GM12878 (cell line): Measurements from ENCODE around the gene HEBP2. TPM values are rescaled to one million over a fixed set of nuclear protein-coding genes. Genes with fewer than 3 reads are reported as not detected.
A peak's percentile ranks its signal among the peaks of the same experiment; 100 is the strongest.

ENCODE experiments used
- ATAC-seq: fragments of 200-7000 bp; cut with Tn5 transposase; 3 replicates; pipeline ENCODE4 v1.9.1; 2020; ENCODE audit warnings: mild to moderate bottlenecking, moderate library complexity
- BruUV-seq: library from RNA; stranded (reverse); fragments of 400-500 nt; replicated peaks from 2 replicates; lab custom pipeline; 2021; lab: Mats Ljungman, UMichigan
- CTCF ChIA-PET: fragments of 300-600 bp; sonication (Branson Sonifier 250); formaldehyde crosslinking; extraction: SDS; loops from one replicate; lab custom pipeline; 2021; ENCODE audit warnings: inconsistent platforms; lab: Yijun Ruan, JAX
- POLR2A ChIA-PET: fragments of 350-600 bp; formaldehyde crosslinking; extraction: SDS; loops from one replicate; lab custom pipeline; 2021; ENCODE audit warnings: inconsistent platforms; lab: Charles Lee
- RAD21 ChIA-PET: fragments of 300-600 bp; sonication (Branson Sonifier 250); formaldehyde crosslinking; loops from one replicate; lab custom pipeline; 2023; ENCODE audit warnings: antibody characterized with exemption; ENCODE audit not compliant: unreplicated experiment; lab: Charles Lee
- SMC1A ChIA-PET: fragments of 300-600 bp; sonication (Branson Sonifier 250); formaldehyde crosslinking; loops from one replicate; lab custom pipeline; 2023; ENCODE audit not compliant: unreplicated experiment, uncharacterized antibody; lab: Charles Lee
- DNase-seq: peaks from one replicate; pipeline ENCODE4 v3.0.0-alpha.2; 2011; ENCODE audit warnings: low read depth, low spot score
- FAIRE-seq: peaks from 3 replicates; lab custom pipeline; 2011; peaks lifted over from hg19 to GRCh38; lab: Jason Lieb, UNC
- H2AFZ ChIP-seq: 2 replicates; pipeline ENCODE4 v1.6.0; 2011; ENCODE audit warnings: low read depth, low read length, control low read depth; ENCODE audit not compliant: control insufficient read depth
- H3K27ac ChIP-seq: 2 replicates; pipeline ENCODE4 v1.5.1; 2011; ENCODE audit warnings: control low read depth; ENCODE audit not compliant: control insufficient read depth, insufficient read depth
- H3K27me3 ChIP-seq, 2 experiments: replicated peaks in 1 of 2; 2 replicates each; pipeline versions ENCODE4 v1.6.0 to v1.6.1; 2011; ENCODE audit warnings: low read length in 1 of 2; ENCODE audit not compliant: control insufficient read depth in 2 of 2, insufficient read depth in 2 of 2
- H3K36me3 ChIP-seq, 2 experiments: 2 replicates each; pipeline ENCODE4 v1.5.1; 2011; ENCODE audit warnings: low read length in 1 of 2; ENCODE audit not compliant: control insufficient read depth in 2 of 2, insufficient read depth in 2 of 2
- H3K4me1 ChIP-seq: 2 replicates; pipeline ENCODE4 v1.6.1; 2011; ENCODE audit warnings: mild to moderate bottlenecking, low read length, moderate library complexity, mixed read lengths; ENCODE audit not compliant: control insufficient read depth, insufficient read depth
- H3K4me2 ChIP-seq: 2 replicates; pipeline ENCODE4 v1.6.0; 2011; ENCODE audit warnings: control low read depth; ENCODE audit not compliant: control insufficient read depth, insufficient read depth
- H3K4me3 ChIP-seq: fragments of 200-600 bp; sonication (generic); 2 replicates; pipeline ENCODE4 v1.5.1; 2016
- H3K79me2 ChIP-seq: 2 replicates; pipeline ENCODE4 v1.6.0; 2011; ENCODE audit warnings: low read length; ENCODE audit not compliant: control insufficient read depth, insufficient read depth
- H3K9ac ChIP-seq: 2 replicates; pipeline ENCODE4 v1.8.0; 2011; ENCODE audit warnings: low read length, control low read depth, mixed read lengths; ENCODE audit not compliant: control insufficient read depth, insufficient read depth
- H3K9me3 ChIP-seq: replicated peaks from 3 replicates; pipeline ENCODE4 v1.5.1; 2011; ENCODE audit warnings: mild to moderate bottlenecking, low read length; ENCODE audit not compliant: control insufficient read depth, insufficient read depth
- H4K20me1 ChIP-seq: 2 replicates; pipeline ENCODE4 v1.6.0; 2011; ENCODE audit not compliant: control insufficient read depth, insufficient read depth
- BCL11A ChIP-seq: IDR thresholded peaks from 2 replicates; pipeline ENCODE4 v1.6.1; 2011; ENCODE audit warnings: low read depth, low read length
- CHD4 ChIP-seq: fragments of 200-600 bp; sonication (generic); IDR thresholded peaks from 2 replicates; pipeline ENCODE4 v1.6.1; 2016; ENCODE audit warnings: mild to moderate bottlenecking
- E2F8 ChIP-seq: fragments of 450-650 bp; IDR thresholded peaks from 2 replicates; pipeline ENCODE4 v1.6.1; 2018; ENCODE audit warnings: mild to moderate bottlenecking, low read depth, moderate library complexity; ENCODE audit not compliant: partially characterized antibody
- EP300 ChIP-seq, 2 experiments: fragments of 150-350 bp in 1 of 2; IDR thresholded peaks; 2 replicates each; pipeline ENCODE4 v1.6.1; 2011 to 2012; ENCODE audit warnings: low read depth in 2 of 2, low read length in 2 of 2, borderline replicate concordance in 1 of 2, improper control_type of control experiment in 1 of 2, inconsistent platforms in 1 of 2; ENCODE audit not compliant: control insufficient read depth in 1 of 2
- IRF4 ChIP-seq: IDR thresholded peaks from 2 replicates; pipeline ENCODE4 v1.6.1; 2011; ENCODE audit warnings: low read depth, low read length
- JUNB ChIP-seq: IDR thresholded peaks from 2 replicates; pipeline ENCODE4 v1.6.1; 2016; ENCODE audit warnings: antibody characterized with exemption, mild to moderate bottlenecking
- KDM1A ChIP-seq: fragments of 200-600 bp; sonication (generic); IDR thresholded peaks from 2 replicates; pipeline ENCODE4 v1.6.1; 2016; ENCODE audit warnings: borderline replicate concordance
- POLR2A ChIP-seq: IDR thresholded peaks from 2 replicates; pipeline ENCODE4 v1.6.1; 2011; ENCODE audit warnings: low read depth, mild to moderate bottlenecking, low read length
- RBBP5 ChIP-seq: fragments of 200-600 bp; sonication (generic); conservative IDR thresholded peaks from 2 replicates; pipeline ENCODE4 v1.6.1; 2016
- SMAD5 ChIP-seq: IDR thresholded peaks from 2 replicates; pipeline ENCODE4 v1.6.1; 2016; ENCODE audit warnings: antibody characterized with exemption, low read depth
- SMARCA5 ChIP-seq: fragments of 450-650 bp; IDR thresholded peaks from 2 replicates; pipeline ENCODE4 v1.6.1; 2017; ENCODE audit warnings: mild to moderate bottlenecking
- SMC3 ChIP-seq: IDR thresholded peaks from 2 replicates; pipeline ENCODE4 v1.6.1; 2011; ENCODE audit warnings: low read length, improper control_type of control experiment, borderline replicate concordance
- SPI1 ChIP-seq: IDR thresholded peaks from 2 replicates; pipeline ENCODE4 v1.6.1; 2011; ENCODE audit warnings: low read depth, mild to moderate bottlenecking, low read length, moderate library complexity, borderline replicate concordance; ENCODE audit not compliant: insufficient read depth
- SREBF1 ChIP-seq: IDR thresholded peaks from 2 replicates; pipeline ENCODE4 v1.6.1; 2012; ENCODE audit warnings: mild to moderate bottlenecking, low read length
- WGBS: methylation state at CpG from one replicate; pipeline ENCODE4 v1.1.6; 2016; ENCODE audit warnings: low lambda C conversion rate; ENCODE audit not compliant: insufficient replicate concordance, insufficient coverage; ENCODE audit errors: missing lambda C conversion rate; 5-methylcytosine and 5-hydroxymethylcytosine counted together
- in situ Hi-C: fragments of 300-500 bp; cut with MboI; formaldehyde crosslinking; loops from 9 replicates; pipeline ENCODE4 v1.14.3; 2018; ENCODE audit warnings: mixed read lengths
- intact Hi-C: fragments of 100-400 bp; cut with micrococcal nuclease; formaldehyde crosslinking; loops from one replicate; pipeline ENCODE4 v1.14.2; 2022; ENCODE audit not compliant: unreplicated experiment
- polyA plus RNA-seq, 11 experiments: library from polyadenylated mRNA; depleted of rRNA in 4 of 11; unstranded in 6 of 11; stranded (reverse) in 5 of 11; fragments of >200 nt; fragmentation: Nextera tagmentation in 4 of 11; fragmentation: Illumina TruSeq in 1 of 11; extraction: Ambion mirVana in 4 of 11; extraction: Trizol in 1 of 11; gene quantifications; 1 replicate in 1 of 11; 2 replicates in 10 of 11; pipeline versions ENCODE4 v1.2.1 to v1.2.3, GENCODE V29; 2011 to 2016; ENCODE audit warnings: inconsistent platforms in 2 of 11, missing spikeins in 2 of 11, low read depth in 1 of 11
- total RNA-seq, 4 experiments: library from RNA; depleted of rRNA in 3 of 4; stranded (reverse); fragments of >200 nt in 3 of 4; fragmentation: Illumina TruSeq in 1 of 4; extraction: Trizol in 1 of 4; gene quantifications; 2 replicates each; pipeline versions ENCODE4 v1.2.1 to v1.2.3, GENCODE V29; 2013 to 2021
- TF ChIP-seq, protein P1 (sequence below): IDR thresholded peaks from 2 replicates; pipeline ENCODE4 v1.6.1; 2011; ENCODE audit warnings: borderline replicate concordance, low read depth, mild to moderate bottlenecking, moderate library complexity, mixed read lengths, low read length; ENCODE audit not compliant: insufficient read depth; ENCODE audit errors: extremely low read length
- TF ChIP-seq, protein P2 (sequence below): IDR thresholded peaks from 2 replicates; pipeline ENCODE4 v1.6.1; 2012; ENCODE audit warnings: low read depth, low read length, improper control_type of control experiment

The HEBP2 gene
- total and polyA plus RNA-seq, 10 of the 15 experiments (the other 5 are each of a cell fraction or from before 2014, with no cell fraction given): 3.8 to 41.8 (median 16.9) TPM

DNA sequence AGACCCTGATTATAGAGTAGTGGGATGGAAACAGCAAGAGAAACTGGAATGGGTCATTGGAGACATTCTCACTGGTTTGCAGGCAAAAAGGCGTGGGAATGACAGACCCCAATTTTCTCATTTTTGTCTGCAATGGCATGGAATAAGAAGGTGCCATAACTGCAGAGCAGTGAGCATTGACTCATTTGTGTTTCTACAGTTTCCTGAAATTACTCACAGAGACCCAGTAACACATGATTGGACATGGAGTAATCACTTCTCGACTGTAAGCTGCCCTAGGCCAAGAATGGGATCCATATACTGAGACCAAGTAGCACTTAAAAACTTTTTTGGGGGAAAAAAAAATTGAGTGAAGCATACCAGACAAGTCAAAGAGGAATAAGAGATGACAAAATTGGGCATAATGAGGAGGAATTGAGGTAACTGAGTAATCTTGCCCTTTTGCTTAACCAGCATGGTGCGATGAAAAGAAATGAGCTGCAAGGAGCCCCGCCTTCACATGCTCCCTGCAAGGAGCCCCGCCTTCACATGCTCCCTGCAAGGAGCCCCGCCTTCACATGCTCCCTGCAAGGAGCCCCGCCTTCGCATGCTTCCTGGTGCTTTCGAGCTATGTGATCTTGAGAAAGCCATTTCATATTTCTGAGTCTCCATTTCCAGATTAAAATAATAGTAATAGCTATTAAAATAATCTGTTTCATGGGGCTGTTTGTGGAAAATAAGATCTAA lies 51.1 kb downstream of the HEBP2 start (continued):
- TF ChIP-seq, protein P1, sequence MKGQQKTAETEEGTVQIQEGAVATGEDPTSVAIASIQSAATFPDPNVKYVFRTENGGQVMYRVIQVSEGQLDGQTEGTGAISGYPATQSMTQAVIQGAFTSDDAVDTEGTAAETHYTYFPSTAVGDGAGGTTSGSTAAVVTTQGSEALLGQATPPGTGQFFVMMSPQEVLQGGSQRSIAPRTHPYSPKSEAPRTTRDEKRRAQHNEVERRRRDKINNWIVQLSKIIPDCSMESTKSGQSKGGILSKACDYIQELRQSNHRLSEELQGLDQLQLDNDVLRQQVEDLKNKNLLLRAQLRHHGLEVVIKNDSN: no peak
- TF ChIP-seq EP300 (IDR thresholded peaks at IDR 0.05; ENCODE audit: borderline replicate concordance in 1 of 2, control insufficient read depth in 1 of 2, low read depth in 2 of 2, low read length in 2 of 2): 0 out of 4 replicates have a peak, but pooled peaks of 1 of the 2 experiments have one; percentile 4
- no peak for TF ChIP-seq KDM1A
- TF ChIP-seq SMAD5: no peak
- TF ChIP-seq JUNB: peak; percentile 90

- in situ Hi-C loops: no loop called here
- Histone ChIP-seq H3K4me2 (peak overlapping the region; percentile 54), H3K9ac (no peak overlapping the region), H3K79me2 (no peaks in the 10 kb centered on the region), H3K27ac (no peak overlapping the region), H2AFZ (no peak overlapping the region), H4K20me1 (no peaks in the 10 kb centered on the region), H3K4me1 (peaks cover 21% of the 10 kb centered on the region), H3K27me3 (no peaks in the 10 kb centered on the region), H3K9me3 (no peaks in the 10 kb centered on the region), H3K36me3 (no peaks in the 10 kb centered on the region), H3K4me3 (no peak overlapping the region)
- CTCF ChIA-PET: interaction anchor here (0.6 to 9.5 kb wide), 20 partner anchors 10 to 316 kb away, joined by 3 to 99 read pairs (median 5); partner anchors contain the start of gene NHSL1
- peak; percentile 88 for FAIRE-seq
- RAD21 ChIA-PET: interaction anchor here (0.6 to 6.0 kb wide), 23 partner anchors 9 to 1291 kb away, joined by 3 to 55 read pairs (median 5); partner anchors contain the start of gene NHSL1
- ATAC-seq: peak; percentile 92
- BruUV-seq: no TSS peak
- intact Hi-C loops: loop anchor here (1.0 to 2.0 kb wide), 2 partner anchors 28 to 43 kb away; partner anchors contain the start of gene NHSL1
- under 1% methylated on average over 7 of the region's 7 CpGs for WGBS
- SMC1A ChIA-PET: interaction anchor here (0.7 to 7.8 kb wide), 31 partner anchors 10 to 313 kb away, joined by 3 to 88 read pairs (median 5); partner anchors contain the start of gene NHSL1
- POLR2A ChIA-PET: interaction anchor here (0.6 to 2.2 kb wide), 13 partner anchors 11 to 68 kb away, joined by 3 to 12 read pairs (median 4); partner anchors contain the start of genes HEBP2 and NHSL1
- peak; percentile 77 for DNase-seq
- TF ChIP-seq BCL11A (peak; percentile 79), SREBF1 (no peak), SMARCA5 (no peak), SPI1 (no peak), POLR2A (no peak), SMAD5 (no peak), IRF4 (no peak; the same call in 1 of the 2 replicates), SMC3 (no peak), E2F8 (no peak), RBBP5 (no peak), CHD4 (no peak)
- TF ChIP-seq, protein P2, sequence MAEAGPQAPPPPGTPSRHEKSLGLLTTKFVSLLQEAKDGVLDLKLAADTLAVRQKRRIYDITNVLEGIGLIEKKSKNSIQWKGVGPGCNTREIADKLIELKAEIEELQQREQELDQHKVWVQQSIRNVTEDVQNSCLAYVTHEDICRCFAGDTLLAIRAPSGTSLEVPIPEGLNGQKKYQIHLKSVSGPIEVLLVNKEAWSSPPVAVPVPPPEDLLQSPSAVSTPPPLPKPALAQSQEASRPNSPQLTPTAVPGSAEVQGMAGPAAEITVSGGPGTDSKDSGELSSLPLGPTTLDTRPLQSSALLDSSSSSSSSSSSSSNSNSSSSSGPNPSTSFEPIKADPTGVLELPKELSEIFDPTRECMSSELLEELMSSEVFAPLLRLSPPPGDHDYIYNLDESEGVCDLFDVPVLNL: no peak
These were observed 51.9 kb downstream of the HEBP2 start for GRCh38 chr6:138455746-138456400.
